HCT116 (cell line): ENCODE data around the gene PLEKHG5.

Experiments
- EGR1 ChIP-seq: IDR thresholded peaks from 2 replicates; pipeline ENCODE4 v1.6.1; 2012; ENCODE audit warnings: low read depth
- EZH2 ChIP-seq: fragments of 200-600 bp; sonication (generic); IDR thresholded peaks from 2 replicates; pipeline ENCODE4 v1.6.1; 2017; ENCODE audit warnings: antibody characterized with exemption, mixed run types
- FOSL1 ChIP-seq: IDR thresholded peaks from 2 replicates; pipeline ENCODE4 v1.6.1; 2012; ENCODE audit warnings: low read depth
- POLR2A ChIP-seq: IDR thresholded peaks from 2 replicates; pipeline ENCODE4 v1.7.0; 2011; ENCODE audit warnings: borderline replicate concordance; ENCODE audit not compliant: insufficient read depth, insufficient read length; ENCODE audit errors: extremely low read depth
- RAD21 ChIP-seq: IDR thresholded peaks from 2 replicates; pipeline ENCODE4 v1.6.1; 2012; ENCODE audit warnings: low read depth, mild to moderate bottlenecking
- SIN3A ChIP-seq: IDR thresholded peaks from 2 replicates; pipeline ENCODE4 v1.6.1; 2012; ENCODE audit warnings: low read depth
- SP1 ChIP-seq: IDR thresholded peaks from 2 replicates; pipeline ENCODE4 v1.6.1; 2012; ENCODE audit warnings: low read depth
- TCF7L2 ChIP-seq: IDR thresholded peaks from 2 replicates; pipeline ENCODE4 v1.7.0; 2011; ENCODE audit warnings: borderline replicate concordance, inconsistent platforms; ENCODE audit not compliant: insufficient read depth, insufficient read length; ENCODE audit errors: extremely low read depth
- ZFX ChIP-seq: fragments of 450-650 bp; IDR thresholded peaks from 2 replicates; pipeline ENCODE4 v1.6.1; 2017
- ZNF274 ChIP-seq: fragments of 200-500 bp; sonication (Bioruptor generic); IDR thresholded peaks from 2 replicates; pipeline ENCODE4 v1.6.1; 2014; ENCODE audit warnings: mild to moderate bottlenecking, low read depth, low read length, inconsistent platforms
- TF ChIP-seq, protein P1 (sequence below), 3 experiments: fragments of 200-600 bp in 1 of 3; sonication (generic) in 1 of 3; IDR thresholded peaks in 2 of 3; conservative IDR thresholded peaks in 1 of 3; 2 replicates each; pipeline ENCODE4 v1.5.1; 2012 to 2017; ENCODE audit warnings: low read depth in 2 of 3, low read length in 2 of 3, antibody characterized with exemption in 1 of 3, borderline replicate concordance in 1 of 3, control low read depth in 1 of 3, mild to moderate bottlenecking in 1 of 3, mixed read lengths in 1 of 3, mixed run types in 1 of 3, moderate library complexity in 1 of 3; ENCODE audit not compliant: insufficient read depth in 1 of 3
- TF ChIP-seq, protein P2 (sequence below): IDR thresholded peaks from 2 replicates; pipeline ENCODE4 v1.6.1; 2011; ENCODE audit warnings: mild to moderate bottlenecking, low read length, moderate library complexity; ENCODE audit not compliant: insufficient replicate concordance; ENCODE audit errors: extremely low read depth
- TF ChIP-seq, protein P3 (sequence below): IDR thresholded peaks from 2 replicates; pipeline ENCODE4 v1.6.1; 2012; ENCODE audit warnings: low read depth
- TF ChIP-seq, protein P4 (sequence below): IDR thresholded peaks from 2 replicates; pipeline ENCODE4 v1.6.1; 2012

DNA sequence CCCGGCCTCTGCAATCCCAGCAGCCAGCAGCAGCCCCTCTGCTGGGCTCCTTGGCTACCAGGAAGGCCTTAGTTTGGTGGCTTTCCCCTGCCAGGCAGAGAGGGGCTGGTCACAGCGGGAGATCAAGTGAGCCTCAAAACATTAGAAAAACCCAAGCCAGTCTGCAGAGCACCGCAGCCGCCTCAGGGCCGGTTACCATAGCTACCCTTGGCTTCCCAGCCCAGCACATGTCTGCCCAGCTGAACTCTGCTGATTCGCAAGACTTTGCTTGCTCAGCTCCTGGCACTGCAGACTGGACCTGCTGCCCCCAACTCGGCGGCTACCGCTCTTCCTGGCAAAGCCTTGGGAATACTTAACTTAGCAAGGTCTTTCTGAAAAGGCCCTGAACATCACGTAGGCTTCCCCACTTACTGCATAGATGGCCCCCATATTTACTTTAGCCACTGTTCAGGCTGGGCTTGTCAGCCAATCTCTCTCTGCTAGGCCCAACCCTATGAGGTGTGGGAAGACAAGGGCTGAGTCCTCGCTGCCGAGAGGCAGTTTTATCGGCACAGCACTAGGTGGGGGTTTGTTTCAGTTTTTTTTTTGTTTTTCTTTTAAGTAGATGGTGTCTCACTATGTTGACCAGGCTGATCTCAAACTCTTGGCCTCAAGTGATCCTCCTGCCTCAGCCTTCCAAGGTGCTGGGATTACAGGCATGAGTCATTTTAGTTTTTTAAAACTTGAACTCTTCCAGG lies 28.6 kb upstream of the PLEKHG5 start:
- TF ChIP-seq, protein P1, sequence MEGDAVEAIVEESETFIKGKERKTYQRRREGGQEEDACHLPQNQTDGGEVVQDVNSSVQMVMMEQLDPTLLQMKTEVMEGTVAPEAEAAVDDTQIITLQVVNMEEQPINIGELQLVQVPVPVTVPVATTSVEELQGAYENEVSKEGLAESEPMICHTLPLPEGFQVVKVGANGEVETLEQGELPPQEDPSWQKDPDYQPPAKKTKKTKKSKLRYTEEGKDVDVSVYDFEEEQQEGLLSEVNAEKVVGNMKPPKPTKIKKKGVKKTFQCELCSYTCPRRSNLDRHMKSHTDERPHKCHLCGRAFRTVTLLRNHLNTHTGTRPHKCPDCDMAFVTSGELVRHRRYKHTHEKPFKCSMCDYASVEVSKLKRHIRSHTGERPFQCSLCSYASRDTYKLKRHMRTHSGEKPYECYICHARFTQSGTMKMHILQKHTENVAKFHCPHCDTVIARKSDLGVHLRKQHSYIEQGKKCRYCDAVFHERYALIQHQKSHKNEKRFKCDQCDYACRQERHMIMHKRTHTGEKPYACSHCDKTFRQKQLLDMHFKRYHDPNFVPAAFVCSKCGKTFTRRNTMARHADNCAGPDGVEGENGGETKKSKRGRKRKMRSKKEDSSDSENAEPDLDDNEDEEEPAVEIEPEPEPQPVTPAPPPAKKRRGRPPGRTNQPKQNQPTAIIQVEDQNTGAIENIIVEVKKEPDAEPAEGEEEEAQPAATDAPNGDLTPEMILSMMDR (IDR thresholded peaks at IDR 0.05 in 2 of 3, conservative IDR thresholded peaks at IDR 0.05 in 1 of 3; ENCODE audit: borderline replicate concordance in 1 of 3, insufficient read depth in 1 of 3, low read depth in 2 of 3, low read length in 2 of 3): no peak
- TF ChIP-seq SIN3A (no peak), POLR2A (no peak), EZH2 (no peak), TCF7L2 (no peak), FOSL1 (no peak), ZNF274 (no peak), EGR1 (no peak), ZFX (no peak), RAD21 (no peak), SP1 (no peak)
- TF ChIP-seq, protein P2, sequence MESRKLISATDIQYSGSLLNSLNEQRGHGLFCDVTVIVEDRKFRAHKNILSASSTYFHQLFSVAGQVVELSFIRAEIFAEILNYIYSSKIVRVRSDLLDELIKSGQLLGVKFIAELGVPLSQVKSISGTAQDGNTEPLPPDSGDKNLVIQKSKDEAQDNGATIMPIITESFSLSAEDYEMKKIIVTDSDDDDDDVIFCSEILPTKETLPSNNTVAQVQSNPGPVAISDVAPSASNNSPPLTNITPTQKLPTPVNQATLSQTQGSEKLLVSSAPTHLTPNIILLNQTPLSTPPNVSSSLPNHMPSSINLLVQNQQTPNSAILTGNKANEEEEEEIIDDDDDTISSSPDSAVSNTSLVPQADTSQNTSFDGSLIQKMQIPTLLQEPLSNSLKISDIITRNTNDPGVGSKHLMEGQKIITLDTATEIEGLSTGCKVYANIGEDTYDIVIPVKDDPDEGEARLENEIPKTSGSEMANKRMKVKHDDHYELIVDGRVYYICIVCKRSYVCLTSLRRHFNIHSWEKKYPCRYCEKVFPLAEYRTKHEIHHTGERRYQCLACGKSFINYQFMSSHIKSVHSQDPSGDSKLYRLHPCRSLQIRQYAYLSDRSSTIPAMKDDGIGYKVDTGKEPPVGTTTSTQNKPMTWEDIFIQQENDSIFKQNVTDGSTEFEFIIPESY: no peak
- TF ChIP-seq, protein P3, sequence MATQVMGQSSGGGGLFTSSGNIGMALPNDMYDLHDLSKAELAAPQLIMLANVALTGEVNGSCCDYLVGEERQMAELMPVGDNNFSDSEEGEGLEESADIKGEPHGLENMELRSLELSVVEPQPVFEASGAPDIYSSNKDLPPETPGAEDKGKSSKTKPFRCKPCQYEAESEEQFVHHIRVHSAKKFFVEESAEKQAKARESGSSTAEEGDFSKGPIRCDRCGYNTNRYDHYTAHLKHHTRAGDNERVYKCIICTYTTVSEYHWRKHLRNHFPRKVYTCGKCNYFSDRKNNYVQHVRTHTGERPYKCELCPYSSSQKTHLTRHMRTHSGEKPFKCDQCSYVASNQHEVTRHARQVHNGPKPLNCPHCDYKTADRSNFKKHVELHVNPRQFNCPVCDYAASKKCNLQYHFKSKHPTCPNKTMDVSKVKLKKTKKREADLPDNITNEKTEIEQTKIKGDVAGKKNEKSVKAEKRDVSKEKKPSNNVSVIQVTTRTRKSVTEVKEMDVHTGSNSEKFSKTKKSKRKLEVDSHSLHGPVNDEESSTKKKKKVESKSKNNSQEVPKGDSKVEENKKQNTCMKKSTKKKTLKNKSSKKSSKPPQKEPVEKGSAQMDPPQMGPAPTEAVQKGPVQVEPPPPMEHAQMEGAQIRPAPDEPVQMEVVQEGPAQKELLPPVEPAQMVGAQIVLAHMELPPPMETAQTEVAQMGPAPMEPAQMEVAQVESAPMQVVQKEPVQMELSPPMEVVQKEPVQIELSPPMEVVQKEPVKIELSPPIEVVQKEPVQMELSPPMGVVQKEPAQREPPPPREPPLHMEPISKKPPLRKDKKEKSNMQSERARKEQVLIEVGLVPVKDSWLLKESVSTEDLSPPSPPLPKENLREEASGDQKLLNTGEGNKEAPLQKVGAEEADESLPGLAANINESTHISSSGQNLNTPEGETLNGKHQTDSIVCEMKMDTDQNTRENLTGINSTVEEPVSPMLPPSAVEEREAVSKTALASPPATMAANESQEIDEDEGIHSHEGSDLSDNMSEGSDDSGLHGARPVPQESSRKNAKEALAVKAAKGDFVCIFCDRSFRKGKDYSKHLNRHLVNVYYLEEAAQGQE: no peak
- TF ChIP-seq, protein P4, sequence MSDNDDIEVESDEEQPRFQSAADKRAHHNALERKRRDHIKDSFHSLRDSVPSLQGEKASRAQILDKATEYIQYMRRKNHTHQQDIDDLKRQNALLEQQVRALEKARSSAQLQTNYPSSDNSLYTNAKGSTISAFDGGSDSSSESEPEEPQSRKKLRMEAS: no peak
